Hepatocyte (in vitro differentiated cells): Measurements from ENCODE around the gene CERS1. TPM values are rescaled to one million over a fixed set of nuclear protein-coding genes. Genes with fewer than 3 reads are reported as not detected.

Source experiments
- DNase-seq: peaks from one replicate; pipeline ENCODE4 v3.0.0-alpha.2; 2016; ENCODE audit warnings: low spot score
- H2AFZ ChIP-seq: fragments of 200-600 bp; sonication (generic); 2 replicates; pipeline ENCODE4 v1.6.0; 2016; ENCODE audit warnings: antibody characterized with exemption, mild to moderate bottlenecking
- H3K27ac ChIP-seq: fragments of 200-600 bp; sonication (generic); 2 replicates; pipeline ENCODE4 v1.5.1; 2016; ENCODE audit warnings: mild to moderate bottlenecking
- H3K27me3 ChIP-seq: fragments of 200-600 bp; sonication (generic); 2 replicates; pipeline ENCODE4 v1.6.1; 2016
- H3K36me3 ChIP-seq: fragments of 200-600 bp; sonication (generic); replicated peaks from 2 replicates; pipeline ENCODE4 v1.5.1; 2016; ENCODE audit warnings: low read depth; ENCODE audit not compliant: insufficient read depth
- H3K4me1 ChIP-seq: fragments of 200-600 bp; sonication (generic); 2 replicates; pipeline ENCODE4 v1.5.1; 2016; ENCODE audit warnings: mild to moderate bottlenecking, moderate library complexity; ENCODE audit not compliant: insufficient read depth
- H3K4me2 ChIP-seq: fragments of 200-600 bp; sonication (generic); 2 replicates; pipeline ENCODE4 v1.6.0; 2016
- H3K4me3 ChIP-seq: fragments of 200-600 bp; sonication (generic); 2 replicates; pipeline ENCODE4 v1.5.1; 2016; ENCODE audit warnings: mild to moderate bottlenecking
- H3K79me2 ChIP-seq: fragments of 200-600 bp; sonication (generic); 2 replicates; pipeline ENCODE4 v1.6.0; 2017; ENCODE audit warnings: mild to moderate bottlenecking
- H3K9me2 ChIP-seq: fragments of 200-600 bp; sonication (generic); replicated peaks from 2 replicates; pipeline ENCODE4 v1.6.0; 2017; ENCODE audit warnings: mild to moderate bottlenecking; ENCODE audit not compliant: insufficient read depth
- H3K9me3 ChIP-seq: fragments of 200-600 bp; sonication (generic); 2 replicates; pipeline ENCODE4 v1.5.1; 2016; ENCODE audit warnings: low read depth, mild to moderate bottlenecking
- H4K20me1 ChIP-seq: fragments of 200-600 bp; sonication (generic); 2 replicates; pipeline ENCODE4 v1.6.0; 2016; ENCODE audit warnings: mild to moderate bottlenecking; ENCODE audit not compliant: insufficient read depth, poor library complexity, severe bottlenecking
- CTCF ChIP-seq: fragments of 200-600 bp; sonication (generic); IDR thresholded peaks from 2 replicates; pipeline ENCODE4 v1.5.1; 2016; ENCODE audit warnings: antibody characterized with exemption, mild to moderate bottlenecking; ENCODE audit not compliant: poor library complexity
- EZH2 ChIP-seq: fragments of 200-600 bp; sonication (generic); IDR thresholded peaks from 2 replicates; pipeline ENCODE4 v1.6.1; 2016; ENCODE audit warnings: antibody characterized with exemption, mild to moderate bottlenecking, borderline replicate concordance
- EZH2phosphoT487 ChIP-seq: fragments of 200-600 bp; sonication (generic); IDR thresholded peaks from one replicate; pipeline ENCODE4 v1.6.1; 2018; ENCODE audit warnings: antibody characterized with exemption, mild to moderate bottlenecking, low read depth, moderate library complexity; ENCODE audit not compliant: unreplicated experiment, severe bottlenecking
- WGBS: methylation state at CpG from one replicate; pipeline ENCODE4 v1.1.6; 2016; ENCODE audit warnings: low lambda C conversion rate; ENCODE audit errors: missing lambda C conversion rate; 5-methylcytosine and 5-hydroxymethylcytosine counted together
- polyA plus RNA-seq: library from polyadenylated mRNA; unstranded; fragments of >200 nt; fragmentation: Nextera tagmentation; extraction: Ambion mirVana; gene quantifications from 2 replicates; pipeline ENCODE4 v1.2.1, GENCODE V29; 2016
- total RNA-seq: library from RNA; depleted of rRNA; stranded (reverse); fragments of >200 nt; gene quantifications from 2 replicates; pipeline ENCODE4 v1.2.3, GENCODE V29; 2014

The CERS1 gene
- total and polyA plus RNA-seq, 2 experiments from 2014 or later = 5.3 to 5.7 TPM

- Histone ChIP-seq H3K4me1 (no peaks in the 10 kb centered on the region), H3K4me2 (no peak overlapping the region), H3K27me3 (no peaks in the 10 kb centered on the region), H3K9me2 (no peaks in the 10 kb centered on the region), H3K4me3 (no peak overlapping the region), H3K9me3 (no peaks in the 10 kb centered on the region), H2AFZ (no peak overlapping the region), H3K27ac (no peak overlapping the region), H3K36me3 (no peaks in the 10 kb centered on the region), H3K79me2 (no peaks in the 10 kb centered on the region), H4K20me1 (no peaks in the 10 kb centered on the region)
- no peak for TF ChIP-seq EZH2phosphoT487
- TF ChIP-seq EZH2 = no peak
- TF ChIP-seq CTCF = no peak
- WGBS = 95% methylated on average over 12 of the region's 12 CpGs
- DNase-seq = no peak
Observed at GRCh38 chr19:18859676-18860301, 36.2 kb downstream of the CERS1 start.

- no peaks in the 10 kb centered on the region for H3K9me3 ChIP-seq
- H3K36me3 ChIP-seq = no peaks in the 10 kb centered on the region
- no peak overlapping the region for H3K4me2 ChIP-seq
- peaks cover 5% of the 10 kb centered on the region for H4K20me1 ChIP-seq
- no peaks in the 10 kb centered on the region for H3K27me3 ChIP-seq
- H3K27ac ChIP-seq = no peak overlapping the region
- WGBS = 96% methylated on average over 21 of the region's 21 CpGs
- no peak overlapping the region for H3K4me3 ChIP-seq
- no peaks in the 10 kb centered on the region for H3K4me1 ChIP-seq
- no peak overlapping the region for H2AFZ ChIP-seq
- TF ChIP-seq CTCF (no peak), EZH2 (no peak), EZH2phosphoT487 (no peak)
- H3K79me2 ChIP-seq = no peaks in the 10 kb centered on the region
- no peaks in the 10 kb centered on the region for H3K9me2 ChIP-seq
- DNase-seq = no peak
Observed at GRCh38 chr19:18858906-18859646, 36.9 kb downstream of the CERS1 start.

- no peak for TF ChIP-seq EZH2
- TF ChIP-seq CTCF = no peak
- TF ChIP-seq EZH2phosphoT487 = no peak
- 100% methylated on average over 13 of the region's 13 CpGs for WGBS
- H4K20me1 ChIP-seq = peaks cover 5% of the 10 kb centered on the region
- no peaks in the 10 kb centered on the region for H3K9me3 ChIP-seq
- DNase-seq = no peak
- no peaks in the 10 kb centered on the region for H3K79me2 ChIP-seq
- no peak overlapping the region for H3K4me3 ChIP-seq
- H3K27ac ChIP-seq = no peak overlapping the region
- no peaks in the 10 kb centered on the region for H3K4me1 ChIP-seq
- no peak overlapping the region for H3K4me2 ChIP-seq
- no peak overlapping the region for H2AFZ ChIP-seq
- no peaks in the 10 kb centered on the region for H3K27me3 ChIP-seq
- H3K36me3 ChIP-seq = no peaks in the 10 kb centered on the region
- H3K9me2 ChIP-seq = no peaks in the 10 kb centered on the region
Observed at GRCh38 chr19:18857223-18857622, 38.7 kb downstream of the CERS1 start.
